ENCODE measurements around the gene MVB12B. TPM values are rescaled to one million over a fixed set of nuclear protein-coding genes. Genes with fewer than 3 reads are reported as not detected.

Gene MVB12B
- total RNA-seq, 1 experiment from 2014 or later = 5.8 TPM

- DNase-seq = no peak
- Histone ChIP-seq H3K4me1 (ENCODE audit: insufficient read depth, low read length) (no peaks in the 10 kb centered on the region; the same call in 1 of the 2 replicates), H3K4ac (ENCODE audit: low read depth, low read length) (no peak overlapping the region), H2AK5ac (ENCODE audit: insufficient read length, low read length) (no peak overlapping the region), H4K8ac (replicated peaks; ENCODE audit: insufficient read length, low read depth, low read length) (no peak overlapping the region), H3K23me2 (ENCODE audit: insufficient read length, low read depth, low read length, poor library complexity, severe bottlenecking) (no peaks in the 10 kb centered on the region), H3K9me3 (ENCODE audit: control insufficient read depth, low read depth, low read length) (no peaks in the 10 kb centered on the region), H2BK20ac (ENCODE audit: low read depth, low read length, poor library complexity, severe bottlenecking) (no peak overlapping the region), H2AFZ (ENCODE audit: low read length) (no peak overlapping the region), H2BK5ac (ENCODE audit: insufficient read length, low read length) (no peak overlapping the region), H3K14ac (ENCODE audit: insufficient read depth, low read length) (no peak overlapping the region), H4K91ac (ENCODE audit: insufficient read length, low read depth, low read length) (no peak overlapping the region), H3K4me2 (ENCODE audit: insufficient read depth, insufficient read length, low read length) (no peak overlapping the region), H4K5ac (ENCODE audit: insufficient read length, low read depth, low read length) (no peak overlapping the region), H3K23ac (ENCODE audit: insufficient read length, low read depth, low read length) (no peak overlapping the region), H3K79me1 (ENCODE audit: insufficient read depth, low read depth, low read length, poor library complexity, severe bottlenecking) (no peaks in the 10 kb centered on the region), H3T11ph (ENCODE audit: low read length) (no peak overlapping the region), H4K20me1 (ENCODE audit: control insufficient read depth, insufficient read depth, insufficient read length) (no peaks in the 10 kb centered on the region), H2BK120ac (ENCODE audit: low read depth, low read length, poor library complexity, severe bottlenecking) (no peak overlapping the region), H3K18ac (ENCODE audit: insufficient read length, low read depth, low read length) (no peak overlapping the region), H3K27ac (ENCODE audit: insufficient read length, low read depth, low read length) (no peak overlapping the region), H2BK15ac (ENCODE audit: low read depth, low read length) (no peak overlapping the region), H2BK12ac (ENCODE audit: insufficient read length, low read depth, low read length) (no peak overlapping the region), H3K79me2 (ENCODE audit: insufficient read depth, low read length) (no peaks in the 10 kb centered on the region), H3K56ac (ENCODE audit: insufficient read length, low read depth, low read length) (no peak overlapping the region), H3K27me3 (ENCODE audit: insufficient read depth, low read length) (no peaks in the 10 kb centered on the region; the same call in 1 of the 2 replicates), H3K9ac (ENCODE audit: extremely low read depth, insufficient read length, low read length) (no peak overlapping the region)
- peaks cover 46% of the 10 kb centered on the region for H3K27me3 Mint-ChIP-seq (ENCODE audit: low read depth)
- H3K36me3 Mint-ChIP-seq (ENCODE audit: insufficient read depth in 1 of 3, low read depth in 3 of 3) = no peaks in the 10 kb centered on the region
- WGBS (ENCODE audit: extremely low coverage, insufficient read length, low lambda C conversion rate) = no CpG with 5 or more reads among the region's 8 CpGs
- no peak overlapping the region for H3K27ac Mint-ChIP-seq
- H3K4me3 Mint-ChIP-seq = no peak overlapping the region
- TF ChIP-seq CTCF (conservative IDR thresholded peaks at IDR 0.05) = no peak
- H3K9me3 Mint-ChIP-seq = no peaks in the 10 kb centered on the region
- peaks cover 27 to 44% of the 10 kb centered on the region in 2 experiments for H3K4me1 Mint-ChIP-seq
Observed at GRCh38 chr9:126516561-126516935, 189.9 kb downstream of the MVB12B start.
